GM18861 (cell line): ENCODE measurements around the gene PAK6.

Experiments
- ATAC-seq: cut with Tn5 transposase; IDR thresholded peaks from one replicate; pipeline ENCODE4 v1.9.1; 2021; ENCODE audit not compliant: unreplicated experiment

PAK6 gene

GRCh38 chr15:40275954-40276353 lies 37.1 kb downstream of the PAK6 start:
- no peak for ATAC-seq

GRCh38 chr15:40276927-40277326 lies 38.1 kb downstream of the PAK6 start:
- ATAC-seq: no peak

GRCh38 chr15:40277471-40277870 lies 38.6 kb downstream of the PAK6 start:
- ATAC-seq: no peak

- no peak for ATAC-seq
Measured at GRCh38 chr15:40278026-40278425, 39.2 kb downstream of the PAK6 start.

GRCh38 chr15:40279437-40280141 lies 40.7 kb downstream of the PAK6 start:
- ATAC-seq: no peak

GRCh38 chr15:40280260-40281056 lies 41.6 kb downstream of the PAK6 start:
- no peak for ATAC-seq

GRCh38 chr15:40281057-40281800 lies 42.4 kb downstream of the PAK6 start:
- ATAC-seq: no peak

- no peak for ATAC-seq
Measured at GRCh38 chr15:40281801-40282146, 42.9 kb downstream of the PAK6 start.

GRCh38 chr15:40282147-40282868 lies 43.4 kb downstream of the PAK6 start:
- ATAC-seq: no peak

- no peak for ATAC-seq
Measured at GRCh38 chr15:40282869-40283614, 44.2 kb downstream of the PAK6 start, which contains the start of gene ANKRD63. ANKRD63 (minus strand) TSS chr15:40283064; CDS start chr15:40282586, 478 bp downstream.

- ATAC-seq: no peak
Measured at GRCh38 chr15:40283615-40284300, 44.9 kb downstream of the PAK6 start.

- no peak for ATAC-seq
Measured at GRCh38 chr15:40285151-40285550, 46.3 kb downstream of the PAK6 start.

- no peak for ATAC-seq
Measured at GRCh38 chr15:40285554-40286011, 46.7 kb downstream of the PAK6 start.

- ATAC-seq: no peak
Measured at GRCh38 chr15:40286061-40286532, 47.2 kb downstream of the PAK6 start.

- no peak for ATAC-seq
Measured at GRCh38 chr15:40286794-40287193, 47.9 kb downstream of the PAK6 start.

- no peak for ATAC-seq
Measured at GRCh38 chr15:40287505-40287904, 48.6 kb downstream of the PAK6 start.

GRCh38 chr15:40287968-40288367 lies 49.1 kb downstream of the PAK6 start:
- ATAC-seq: no peak

- no peak for ATAC-seq
Measured at GRCh38 chr15:40289140-40289775, 50.4 kb downstream of the PAK6 start.

- ATAC-seq: no peak
Measured at GRCh38 chr15:40290545-40290917, 51.7 kb downstream of the PAK6 start.
